Vagina (tissue), 2 donors: ENCODE data around the gene MYH7B.

Experiments used
- POLR2A ChIP-seq, 2 donors: fragments of 450-650 bp; IDR thresholded peaks; one replicate each; pipeline ENCODE4 v1.6.1; 2017; ENCODE audit warnings: antibody characterized with exemption in 2 of 2, mild to moderate bottlenecking in 2 of 2, moderate library complexity in 2 of 2
- TF ChIP-seq, protein P1 (sequence below), 3 experiments: fragments of 450-650 bp in 2 of 3; fragments of 200-600 bp in 1 of 3; sonication (generic) in 1 of 3; IDR thresholded peaks; one replicate each; pipeline ENCODE4 v1.5.1; 2017 to 2019; ENCODE audit warnings: antibody characterized with exemption in 3 of 3, mild to moderate bottlenecking in 2 of 3, moderate library complexity in 2 of 3

DNA sequence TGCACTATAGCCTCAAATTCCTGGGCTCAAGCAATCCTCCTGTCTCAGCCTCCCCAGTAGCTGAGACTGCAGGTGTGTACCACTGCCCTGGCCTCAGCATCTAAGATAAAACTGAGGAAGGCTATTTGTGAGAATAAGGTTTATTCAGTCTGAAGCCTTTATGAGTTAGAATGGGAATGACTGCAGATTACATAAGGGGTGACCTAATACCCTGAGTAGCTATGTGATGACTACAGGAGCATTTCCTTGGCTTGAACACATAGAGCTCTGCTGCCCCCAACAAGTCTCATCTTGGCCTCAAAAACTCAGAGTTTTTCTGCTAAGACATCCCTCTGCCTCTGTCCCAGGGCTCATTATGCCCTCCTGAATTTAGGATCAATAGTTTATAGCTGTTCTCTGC, 7.6 kb upstream of the MYH7B start:
- TF ChIP-seq, protein P1, sequence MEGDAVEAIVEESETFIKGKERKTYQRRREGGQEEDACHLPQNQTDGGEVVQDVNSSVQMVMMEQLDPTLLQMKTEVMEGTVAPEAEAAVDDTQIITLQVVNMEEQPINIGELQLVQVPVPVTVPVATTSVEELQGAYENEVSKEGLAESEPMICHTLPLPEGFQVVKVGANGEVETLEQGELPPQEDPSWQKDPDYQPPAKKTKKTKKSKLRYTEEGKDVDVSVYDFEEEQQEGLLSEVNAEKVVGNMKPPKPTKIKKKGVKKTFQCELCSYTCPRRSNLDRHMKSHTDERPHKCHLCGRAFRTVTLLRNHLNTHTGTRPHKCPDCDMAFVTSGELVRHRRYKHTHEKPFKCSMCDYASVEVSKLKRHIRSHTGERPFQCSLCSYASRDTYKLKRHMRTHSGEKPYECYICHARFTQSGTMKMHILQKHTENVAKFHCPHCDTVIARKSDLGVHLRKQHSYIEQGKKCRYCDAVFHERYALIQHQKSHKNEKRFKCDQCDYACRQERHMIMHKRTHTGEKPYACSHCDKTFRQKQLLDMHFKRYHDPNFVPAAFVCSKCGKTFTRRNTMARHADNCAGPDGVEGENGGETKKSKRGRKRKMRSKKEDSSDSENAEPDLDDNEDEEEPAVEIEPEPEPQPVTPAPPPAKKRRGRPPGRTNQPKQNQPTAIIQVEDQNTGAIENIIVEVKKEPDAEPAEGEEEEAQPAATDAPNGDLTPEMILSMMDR (IDR thresholded peaks at IDR 0.05): no peak
- no peak for TF ChIP-seq POLR2A (IDR thresholded peaks at IDR 0.05)
